Left ventricle myocardium inferior (tissue), 1 donor: ENCODE measurements around the gene SP6. TPM values are rescaled to one million over a fixed set of nuclear protein-coding genes. Genes with fewer than 3 reads are reported as not detected.

Experiments used
- DNase-seq: peaks from one replicate; pipeline ENCODE4 v3.0.0-alpha.2; 2020
- H3K27ac ChIP-seq: fragments of 200-600 bp; replicated peaks from 2 replicates; pipeline ENCODE4 v1.8.0; 2021
- H3K27me3 ChIP-seq: fragments of 200-600 bp; 2 replicates; pipeline ENCODE4 v1.8.0; 2021; ENCODE audit warnings: low read depth
- H3K36me3 ChIP-seq: fragments of 200-600 bp; 2 replicates; pipeline ENCODE4 v1.8.0; 2021
- H3K4me1 ChIP-seq: fragments of 200-600 bp; 2 replicates; pipeline ENCODE4 v1.8.0; 2021
- H3K4me3 ChIP-seq: fragments of 200-600 bp; 2 replicates; pipeline ENCODE4 v1.8.0; 2021; ENCODE audit warnings: mild to moderate bottlenecking, moderate library complexity
- H3K9me3 ChIP-seq: fragments of 200-600 bp; replicated peaks from 2 replicates; pipeline ENCODE4 v1.8.0; 2021
- intact Hi-C: fragments of 100-400 bp; cut with micrococcal nuclease; formaldehyde crosslinking; loops from one replicate; pipeline ENCODE4 v1.11.0; 2022
- total RNA-seq: library from RNA; stranded (reverse); fragmentation: NEBNext Ultra II Directional; extraction: Animal tissue kit (Norgen Biotek cat#: 25700); gene quantifications from one replicate; pipeline ENCODE4 v1.2.1, GENCODE V29; 2021
- TF ChIP-seq, protein P1 (sequence below): fragments of 200-600 bp; IDR thresholded peaks from 2 replicates; pipeline ENCODE4 v1.8.0; 2021; ENCODE audit warnings: antibody characterized with exemption, mild to moderate bottlenecking, borderline replicate concordance
- donor health status: DM: no; HTN: yes; CAD: no; lungs with severe emphysema.

Gene SP6
- total RNA-seq, 1 donor from 2014 or later: 0.16 TPM

- no peak overlapping the region for H3K4me3 ChIP-seq
- H3K4me1 ChIP-seq: peaks cover 58% of the 10 kb centered on the region
- DNase-seq: no peak
- H3K9me3 ChIP-seq: no peaks in the 10 kb centered on the region
- intact Hi-C loops: no loop called here
- TF ChIP-seq, protein P1, sequence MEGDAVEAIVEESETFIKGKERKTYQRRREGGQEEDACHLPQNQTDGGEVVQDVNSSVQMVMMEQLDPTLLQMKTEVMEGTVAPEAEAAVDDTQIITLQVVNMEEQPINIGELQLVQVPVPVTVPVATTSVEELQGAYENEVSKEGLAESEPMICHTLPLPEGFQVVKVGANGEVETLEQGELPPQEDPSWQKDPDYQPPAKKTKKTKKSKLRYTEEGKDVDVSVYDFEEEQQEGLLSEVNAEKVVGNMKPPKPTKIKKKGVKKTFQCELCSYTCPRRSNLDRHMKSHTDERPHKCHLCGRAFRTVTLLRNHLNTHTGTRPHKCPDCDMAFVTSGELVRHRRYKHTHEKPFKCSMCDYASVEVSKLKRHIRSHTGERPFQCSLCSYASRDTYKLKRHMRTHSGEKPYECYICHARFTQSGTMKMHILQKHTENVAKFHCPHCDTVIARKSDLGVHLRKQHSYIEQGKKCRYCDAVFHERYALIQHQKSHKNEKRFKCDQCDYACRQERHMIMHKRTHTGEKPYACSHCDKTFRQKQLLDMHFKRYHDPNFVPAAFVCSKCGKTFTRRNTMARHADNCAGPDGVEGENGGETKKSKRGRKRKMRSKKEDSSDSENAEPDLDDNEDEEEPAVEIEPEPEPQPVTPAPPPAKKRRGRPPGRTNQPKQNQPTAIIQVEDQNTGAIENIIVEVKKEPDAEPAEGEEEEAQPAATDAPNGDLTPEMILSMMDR: no peak
- no peak overlapping the region for H3K27ac ChIP-seq
- peaks cover 6% of the 10 kb centered on the region for H3K27me3 ChIP-seq
- H3K36me3 ChIP-seq: peaks cover 32% of the 10 kb centered on the region
Observed at GRCh38 chr17:47839071-47839470, 11.9 kb downstream of the SP6 start.

- H3K27me3 ChIP-seq: peaks cover 1% of the 10 kb centered on the region
- intact Hi-C loops: no loop called here
- H3K4me1 ChIP-seq: peaks cover 61% of the 10 kb centered on the region
- H3K9me3 ChIP-seq: no peaks in the 10 kb centered on the region
- no peak for DNase-seq
- H3K4me3 ChIP-seq: no peak overlapping the region
- H3K27ac ChIP-seq: no peak overlapping the region
- TF ChIP-seq, protein P1: no peak
- H3K36me3 ChIP-seq: peaks cover 32% of the 10 kb centered on the region
Observed at GRCh38 chr17:47838636-47839035, 12.3 kb downstream of the SP6 start.

- TF ChIP-seq, protein P1: no peak
- peak overlapping the region; percentile 15 for H3K27ac ChIP-seq
- DNase-seq: no peak
- peaks cover 32% of the 10 kb centered on the region for H3K36me3 ChIP-seq
- H3K27me3 ChIP-seq: no peaks in the 10 kb centered on the region
- H3K9me3 ChIP-seq: no peaks in the 10 kb centered on the region
- intact Hi-C loops: no loop called here
- H3K4me3 ChIP-seq: no peak overlapping the region
- peaks cover 61% of the 10 kb centered on the region for H3K4me1 ChIP-seq
Observed at GRCh38 chr17:47837401-47838039, 13.4 kb downstream of the SP6 start.

GRCh38 chr17:47836601-47837000 lies 14.4 kb downstream of the SP6 start:
- intact Hi-C loops: no loop called here
- H3K27ac ChIP-seq: no peak overlapping the region
- TF ChIP-seq, protein P1: no peak
- H3K9me3 ChIP-seq: no peaks in the 10 kb centered on the region
- no peak overlapping the region for H3K4me3 ChIP-seq
- no peak for DNase-seq
- peaks cover 68% of the 10 kb centered on the region for H3K4me1 ChIP-seq
- no peaks in the 10 kb centered on the region for H3K27me3 ChIP-seq
- H3K36me3 ChIP-seq: peaks cover 32% of the 10 kb centered on the region

- intact Hi-C loops: no loop called here
- no peak overlapping the region for H3K4me3 ChIP-seq
Observed at GRCh38 chr17:47834756-47835155, 16.2 kb downstream of the SP6 start.

More at GRCh38 chr17:47834756-47835155, 16.2 kb downstream of the SP6 start:
- Histone ChIP-seq H3K27ac (peak overlapping the region; percentile 58), H3K4me1 (peaks cover 67% of the 10 kb centered on the region), H3K27me3 (no peaks in the 10 kb centered on the region), H3K36me3 (peaks cover 32% of the 10 kb centered on the region), H3K9me3 (no peaks in the 10 kb centered on the region)
- TF ChIP-seq, protein P1: no peak
- DNase-seq: no peak
